Keratinocyte (primary cell): ENCODE results near the gene ACP2. TPM values are rescaled to one million over a fixed set of nuclear protein-coding genes. Genes with fewer than 3 reads are reported as not detected.

Experiments used
- DNase-seq: peaks from one replicate; pipeline ENCODE4 v3.0.0-alpha.2; 2011; ENCODE audit warnings: low read depth, missing footprints, low spot score
- FAIRE-seq: peaks from 2 replicates; lab custom pipeline; 2011; peaks lifted over from hg19 to GRCh38; lab: Jason Lieb, UNC
- H2AFZ ChIP-seq: 2 replicates; pipeline ENCODE4 v1.6.0; 2012; ENCODE audit warnings: low read length, control low read depth, inconsistent platforms; ENCODE audit not compliant: control insufficient read depth
- H3K27ac ChIP-seq: 2 replicates; pipeline ENCODE4 v1.5.1; 2011; ENCODE audit warnings: low read length; ENCODE audit not compliant: control insufficient read depth, insufficient read depth
- H3K27me3 ChIP-seq: 3 replicates; pipeline ENCODE4 v1.6.0; 2011; ENCODE audit warnings: low read length; ENCODE audit not compliant: control insufficient read depth, insufficient read depth; ENCODE audit errors: extremely low read depth
- H3K36me3 ChIP-seq, 2 experiments: 2 replicates in 1 of 2; 3 replicates in 1 of 2; pipeline ENCODE4 v1.5.1; 2011; ENCODE audit warnings: low read length in 2 of 2, mild to moderate bottlenecking in 1 of 2; ENCODE audit not compliant: control insufficient read depth in 2 of 2, insufficient read depth in 2 of 2; ENCODE audit errors: extremely low read depth in 1 of 2
- H3K4me1 ChIP-seq: 3 replicates; pipeline ENCODE4 v1.5.1; 2011; ENCODE audit warnings: low read length; ENCODE audit not compliant: control insufficient read depth, insufficient read depth; ENCODE audit errors: extremely low read depth
- H3K4me2 ChIP-seq: 3 replicates; pipeline ENCODE4 v1.6.0; 2011; ENCODE audit warnings: low read depth, low read length; ENCODE audit not compliant: control insufficient read depth, insufficient read depth; ENCODE audit errors: extremely low read depth
- H3K4me3 ChIP-seq, 3 experiments: fragments of 200-600 bp in 1 of 3; sonication (generic) in 1 of 3; 2 replicates in 2 of 3; 3 replicates in 1 of 3; pipeline ENCODE4 v1.5.1; 2011 to 2016; ENCODE audit warnings: low read length in 3 of 3, mild to moderate bottlenecking in 3 of 3, control low read depth in 2 of 3, inconsistent platforms in 1 of 3, low read depth in 1 of 3, mixed read lengths in 1 of 3, mixed run types in 1 of 3, moderate library complexity in 1 of 3; ENCODE audit not compliant: control insufficient read depth in 2 of 3, insufficient read depth in 2 of 3; ENCODE audit errors: extremely low read depth in 1 of 3
- H3K79me2 ChIP-seq: 2 replicates; pipeline ENCODE4 v1.6.0; 2012; ENCODE audit warnings: low read length; ENCODE audit not compliant: control insufficient read depth, insufficient read depth
- H3K9ac ChIP-seq: 3 replicates; pipeline ENCODE4 v1.6.0; 2011; ENCODE audit warnings: low read length; ENCODE audit not compliant: control insufficient read depth, insufficient read depth; ENCODE audit errors: extremely low read depth
- H3K9me1 ChIP-seq: 3 replicates; pipeline ENCODE4 v1.6.0; 2011; ENCODE audit warnings: low read length; ENCODE audit not compliant: control insufficient read depth, insufficient read depth; ENCODE audit errors: extremely low read depth
- H3K9me3 ChIP-seq: 2 replicates; pipeline ENCODE4 v1.5.1; 2012; ENCODE audit warnings: low read depth, low read length; ENCODE audit not compliant: control insufficient read depth
- H4K20me1 ChIP-seq: 3 replicates; pipeline ENCODE4 v1.6.0; 2011; ENCODE audit warnings: low read length; ENCODE audit not compliant: control insufficient read depth, insufficient read depth; ENCODE audit errors: extremely low read depth
- EZH2 ChIP-seq: IDR thresholded peaks from one replicate; pipeline ENCODE4 v1.6.1; 2012; ENCODE audit warnings: inconsistent platforms, mild to moderate bottlenecking, low read length, moderate library complexity
- dilution Hi-C: fragments of 300-500 bp; cut with MboI; formaldehyde crosslinking; loops from one replicate; pipeline ENCODE4 v1.7.0; 2020; ENCODE audit warnings: low sequenced_read_pairs; ENCODE audit not compliant: extremely low pct_ligation_motif_present
- polyA plus RNA-seq, 5 experiments: library from polyadenylated mRNA; depleted of rRNA in 3 of 5; stranded (reverse) in 3 of 5; stranded (forward) in 1 of 5; unstranded in 1 of 5; fragments of >200 nt; gene quantifications; 1 replicate in 1 of 5; 2 replicates in 3 of 5; 3 replicates in 1 of 5; pipeline versions ENCODE4 v1.2.1 to v1.2.3, GENCODE V29; 2011 to 2012; ENCODE audit warnings: missing spikeins in 2 of 5, low read depth in 1 of 5, low replicate concordance in 1 of 5
- TF ChIP-seq, protein P1 (sequence below), 3 experiments: IDR thresholded peaks in 1 of 3; conservative IDR thresholded peaks in 1 of 3; optimal IDR thresholded peaks in 1 of 3; 2 replicates in 2 of 3; 3 replicates in 1 of 3; pipeline versions ENCODE3 to v1.5.1; 2011; ENCODE audit warnings: low read length in 3 of 3, mild to moderate bottlenecking in 3 of 3, moderate library complexity in 2 of 3, control low read depth in 1 of 3, inconsistent platforms in 1 of 3; ENCODE audit not compliant: insufficient read depth in 2 of 3; ENCODE audit errors: extremely low read depth in 1 of 3

The ACP2 gene
- polyA plus RNA-seq, 1 donor (not counting 4 experiments of a cell fraction or from before 2014, with no cell fraction given) = 11.5 TPM

DNA sequence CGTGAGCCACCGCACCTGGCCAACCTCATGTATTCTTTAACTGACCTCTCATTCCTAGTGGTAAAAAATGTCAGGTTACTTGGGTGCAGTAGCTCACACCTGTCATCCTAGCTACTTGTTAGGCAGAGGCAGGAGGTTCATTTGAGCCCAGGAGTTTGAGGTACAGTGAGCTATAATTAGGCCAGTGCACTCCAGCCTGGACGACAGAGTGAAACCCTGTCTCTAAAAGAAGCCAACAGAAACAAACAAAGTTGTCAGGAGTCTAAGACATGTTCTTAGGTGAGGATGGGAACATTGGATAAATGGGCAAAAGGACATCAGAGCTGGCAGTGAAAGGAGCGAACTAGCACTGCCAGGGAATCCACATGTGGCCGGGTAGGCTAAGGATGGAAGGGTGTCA, 39.5 kb upstream of the ACP2 start:
- no peak overlapping the region for H3K4me2 ChIP-seq
- H3K4me3 ChIP-seq = no peak overlapping the region
- dilution Hi-C loops = no loop called here
- no peaks in the 10 kb centered on the region for H4K20me1 ChIP-seq
- no peak for DNase-seq
- H3K27ac ChIP-seq = no peak overlapping the region
- no peaks in the 10 kb centered on the region for H3K4me1 ChIP-seq
- peaks cover 34 to 39% of the 10 kb centered on the region in 2 experiments for H3K36me3 ChIP-seq
- no peaks in the 10 kb centered on the region for H3K9me1 ChIP-seq
- no peaks in the 10 kb centered on the region for H3K9me3 ChIP-seq
- TF ChIP-seq, protein P1, sequence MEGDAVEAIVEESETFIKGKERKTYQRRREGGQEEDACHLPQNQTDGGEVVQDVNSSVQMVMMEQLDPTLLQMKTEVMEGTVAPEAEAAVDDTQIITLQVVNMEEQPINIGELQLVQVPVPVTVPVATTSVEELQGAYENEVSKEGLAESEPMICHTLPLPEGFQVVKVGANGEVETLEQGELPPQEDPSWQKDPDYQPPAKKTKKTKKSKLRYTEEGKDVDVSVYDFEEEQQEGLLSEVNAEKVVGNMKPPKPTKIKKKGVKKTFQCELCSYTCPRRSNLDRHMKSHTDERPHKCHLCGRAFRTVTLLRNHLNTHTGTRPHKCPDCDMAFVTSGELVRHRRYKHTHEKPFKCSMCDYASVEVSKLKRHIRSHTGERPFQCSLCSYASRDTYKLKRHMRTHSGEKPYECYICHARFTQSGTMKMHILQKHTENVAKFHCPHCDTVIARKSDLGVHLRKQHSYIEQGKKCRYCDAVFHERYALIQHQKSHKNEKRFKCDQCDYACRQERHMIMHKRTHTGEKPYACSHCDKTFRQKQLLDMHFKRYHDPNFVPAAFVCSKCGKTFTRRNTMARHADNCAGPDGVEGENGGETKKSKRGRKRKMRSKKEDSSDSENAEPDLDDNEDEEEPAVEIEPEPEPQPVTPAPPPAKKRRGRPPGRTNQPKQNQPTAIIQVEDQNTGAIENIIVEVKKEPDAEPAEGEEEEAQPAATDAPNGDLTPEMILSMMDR (optimal IDR thresholded peaks at IDR 0.05 in 1 of 3, IDR thresholded peaks at IDR 0.05 in 1 of 3, conservative IDR thresholded peaks at IDR 0.05 in 1 of 3; ENCODE audit: extremely low read depth in 1 of 3, insufficient read depth in 2 of 3, low read length in 3 of 3) = no peak
- TF ChIP-seq EZH2 = no peak
- H3K9ac ChIP-seq = no peak overlapping the region
- no peaks in the 10 kb centered on the region for H3K27me3 ChIP-seq
- FAIRE-seq = no peak
- H2AFZ ChIP-seq = no peak overlapping the region
- H3K79me2 ChIP-seq = no peaks in the 10 kb centered on the region

DNA sequence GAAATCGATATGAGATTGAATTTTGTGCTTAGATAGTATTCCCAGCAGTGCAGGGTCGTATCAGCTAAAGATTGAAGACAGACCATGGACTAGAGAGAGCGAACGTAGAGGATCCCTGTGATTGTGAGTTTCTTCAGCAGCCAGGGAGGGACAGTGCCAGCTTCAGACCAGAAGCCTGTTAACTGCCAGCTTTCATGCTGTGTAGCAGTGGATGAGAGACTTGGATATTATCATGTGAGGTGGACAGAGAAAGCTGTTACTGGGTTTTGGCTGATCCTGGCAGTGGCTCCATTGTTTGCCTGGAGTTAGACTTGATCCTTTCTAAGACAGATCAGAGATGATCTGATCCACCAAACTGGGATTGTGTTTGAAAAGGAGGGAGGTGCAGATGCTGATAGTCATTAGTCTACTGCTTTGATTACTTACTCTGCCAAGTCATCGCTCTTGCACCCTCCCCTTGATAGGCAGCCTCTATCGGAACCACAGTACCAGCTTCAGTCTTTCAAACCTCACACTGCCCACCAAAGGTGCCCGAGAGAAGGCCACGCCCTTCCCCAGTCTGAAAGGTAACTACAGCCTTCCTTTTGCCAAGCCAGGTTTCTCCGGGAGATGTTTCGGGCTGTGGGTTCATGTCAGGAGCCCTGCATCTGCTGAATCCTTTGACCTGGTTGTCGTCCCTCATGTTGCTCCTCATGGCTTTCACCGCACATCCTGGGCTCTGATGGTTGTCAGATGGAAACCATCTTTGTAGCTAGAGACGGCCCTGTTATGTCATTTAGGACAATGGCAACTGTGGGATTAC, 37.6 kb upstream of the ACP2 start:
- Histone ChIP-seq H3K4me1 (no peaks in the 10 kb centered on the region), H3K9me1 (no peaks in the 10 kb centered on the region), H3K4me3 (no peak overlapping the region), H2AFZ (no peak overlapping the region), H3K27ac (no peak overlapping the region), H3K9ac (no peak overlapping the region), H3K79me2 (no peaks in the 10 kb centered on the region), H4K20me1 (no peaks in the 10 kb centered on the region), H3K4me2 (no peak overlapping the region), H3K36me3 (peaks cover 41 to 43% of the 10 kb centered on the region in 2 experiments), H3K9me3 (no peaks in the 10 kb centered on the region), H3K27me3 (no peaks in the 10 kb centered on the region)
- DNase-seq (no peak), FAIRE-seq (no peak)
- dilution Hi-C loops = no loop called here
- TF ChIP-seq, protein P1 (optimal IDR thresholded peaks at IDR 0.05 in 1 of 3, IDR thresholded peaks at IDR 0.05 in 1 of 3, conservative IDR thresholded peaks at IDR 0.05 in 1 of 3; ENCODE audit: extremely low read depth in 1 of 3, insufficient read depth in 2 of 3, low read length in 3 of 3) = no peak
- no peak for TF ChIP-seq EZH2
